HS-27A (cell line): ENCODE data around the gene SLC9A9.
"Not testable (repeated sequence)": the region's sequence is repeated elsewhere in the genome, so short reads cannot be mapped to it uniquely, and the experiment has no call there.

Source experiments
- DNase-seq: peaks from one replicate; pipeline ENCODE4 v3.0.0-alpha.2; 2012; ENCODE audit warnings: low read depth, missing footprints

The SLC9A9 gene

GRCh38 chr3:143847787-143848631, at the start of gene SLC9A9:
Gene SLC9A9, minus strand, starts transcription at chr3:143848468. Its CDS starts 146 bp downstream, at chr3:143848322.
- no peak for DNase-seq

- peak; percentile 51 for DNase-seq
These were observed 49.5 kb upstream of the SLC9A9 start for GRCh38 chr3:143897576-143898295.

- DNase-seq: no peak
These were observed 48.2 kb upstream of the SLC9A9 start for GRCh38 chr3:143896486-143896885.

- DNase-seq: no peak
These were observed 47.5 kb upstream of the SLC9A9 start for GRCh38 chr3:143895805-143896204.

GRCh38 chr3:143888846-143889245, 40.6 kb upstream of the SLC9A9 start:
- DNase-seq: no peak

- DNase-seq: no peak
These were observed 39.9 kb upstream of the SLC9A9 start for GRCh38 chr3:143888166-143888565.

- no peak for DNase-seq
These were observed 37.6 kb upstream of the SLC9A9 start for GRCh38 chr3:143885780-143886427.

GRCh38 chr3:143884861-143885260, 36.6 kb upstream of the SLC9A9 start:
- no peak for DNase-seq

- no peak for DNase-seq
These were observed 34.9 kb upstream of the SLC9A9 start for GRCh38 chr3:143883151-143883550.

- no peak for DNase-seq
These were observed 32.8 kb upstream of the SLC9A9 start for GRCh38 chr3:143881095-143881494.

GRCh38 chr3:143875546-143875945, 27.3 kb upstream of the SLC9A9 start:
- no peak for DNase-seq

GRCh38 chr3:143873553-143873952, 25.3 kb upstream of the SLC9A9 start:
- not testable (repeated sequence) for DNase-seq

- DNase-seq: no peak
These were observed 17.0 kb upstream of the SLC9A9 start for GRCh38 chr3:143865302-143865701.

- DNase-seq: no peak
These were observed 11.4 kb upstream of the SLC9A9 start for GRCh38 chr3:143859465-143860203.

GRCh38 chr3:143856252-143856970, 8.1 kb upstream of the SLC9A9 start:
- no peak for DNase-seq

- no peak for DNase-seq
These were observed 6.9 kb upstream of the SLC9A9 start for GRCh38 chr3:143855183-143855582.

GRCh38 chr3:143851331-143852017, 3.2 kb upstream of the SLC9A9 start:
- DNase-seq: no peak

GRCh38 chr3:143850877-143851276, 2.6 kb upstream of the SLC9A9 start:
- DNase-seq: no peak

GRCh38 chr3:143849854-143850549, 1.7 kb upstream of the SLC9A9 start:
- no peak for DNase-seq

- DNase-seq: no peak
These were observed 436 bp upstream of the SLC9A9 start for GRCh38 chr3:143848704-143849103.
